H1 (cell line): Measurements from ENCODE around the gene IRF3. TPM values are rescaled to one million over a fixed set of nuclear protein-coding genes. Genes with fewer than 3 reads are reported as not detected.

Experiments used
- CTCF ChIP-seq, 3 experiments: IDR thresholded peaks; 1 replicate in 2 of 3; 2 replicates in 1 of 3; pipeline versions ENCODE4 v1.5.1 to v1.6.1; 2011; ENCODE audit warnings: low read length in 3 of 3, mild to moderate bottlenecking in 3 of 3, inconsistent platforms in 2 of 3, low read depth in 1 of 3, moderate library complexity in 1 of 3; ENCODE audit not compliant: insufficient read depth in 1 of 3; ENCODE audit errors: control extremely low read depth in 1 of 3
- GTF2F1 ChIP-seq: IDR thresholded peaks from 2 replicates; pipeline ENCODE4 v1.6.1; 2012; ENCODE audit warnings: low read depth, low read length, improper control_type of control experiment, borderline replicate concordance
- NRF1 ChIP-seq: IDR thresholded peaks from 2 replicates; pipeline ENCODE4 v1.6.1; 2011; ENCODE audit warnings: mild to moderate bottlenecking, low read depth, low read length, improper control_type of control experiment
- RXRA ChIP-seq: IDR thresholded peaks from 2 replicates; pipeline ENCODE4 v1.6.1; 2011; ENCODE audit warnings: low read depth, mild to moderate bottlenecking, low read length, moderate library complexity; ENCODE audit not compliant: insufficient read depth
- polyA plus RNA-seq, 7 experiments: library from polyadenylated mRNA; depleted of rRNA in 3 of 7; stranded (reverse) in 5 of 7; unstranded in 2 of 7; fragments of >200 nt in 5 of 7; fragments of 200-250 nt in 2 of 7; gene quantifications; 1 replicate in 5 of 7; 2 replicates in 1 of 7; 4 replicates in 1 of 7; pipeline versions ENCODE4 v1.2.1 to v1.2.3, GENCODE V29; 2011 to 2013; ENCODE audit warnings: missing spikeins in 2 of 7, mixed read lengths in 2 of 7
- total RNA-seq: library from RNA; stranded (reverse); fragmentation: NEBNext Ultra II Directional; extraction: Animal tissue kit (Norgen Biotek cat#: 25700); gene quantifications from 2 replicates; pipeline ENCODE4 v1.2.1, GENCODE V29; 2021

The IRF3 gene
- total and polyA plus RNA-seq, 2 of the 8 experiments (the other 6 are each of a cell fraction or from before 2014, with no cell fraction given), result 103 to 114 TPM

GRCh38 chr19:49637821-49638738, 27.6 kb downstream of the IRF3 start (continued):
- TF ChIP-seq CTCF (IDR thresholded peaks at IDR 0.05; ENCODE audit: control extremely low read depth in 1 of 3, insufficient read depth in 1 of 3, low read depth in 1 of 3, low read length in 3 of 3), result no peak
- TF ChIP-seq NRF1, result no peak
- no peak for TF ChIP-seq RXRA
- TF ChIP-seq GTF2F1, result no peak
